Thymus (tissue), 11 donors: ENCODE results near the gene KCNK10. TPM values are rescaled to one million over a fixed set of nuclear protein-coding genes. Genes with fewer than 3 reads are reported as not detected.

Experiments used
- DNase-seq, 9 donors: peaks; one replicate each; pipeline ENCODE4 v3.0.0-alpha.2; 2013; ENCODE audit warnings: low spot score in 9 of 9, low read depth in 6 of 9, missing footprints in 1 of 9
- H3K27ac ChIP-seq, 2 donors: one replicate each; pipeline ENCODE4 v1.5.1; 2013; ENCODE audit warnings: control low read depth in 1 of 2, low read depth in 1 of 2, low read length in 1 of 2, mild to moderate bottlenecking in 1 of 2, moderate library complexity in 1 of 2
- H3K27me3 ChIP-seq, 2 donors: one replicate each; pipeline ENCODE4 v1.5.1; 2013; ENCODE audit warnings: low read length in 1 of 2; ENCODE audit not compliant: control insufficient read depth in 2 of 2, insufficient read depth in 1 of 2
- H3K36me3 ChIP-seq, 2 donors: one replicate each; pipeline ENCODE4 v1.5.1; 2013; ENCODE audit warnings: low read length in 1 of 2, mild to moderate bottlenecking in 1 of 2, moderate library complexity in 1 of 2; ENCODE audit not compliant: control insufficient read depth in 2 of 2, insufficient read depth in 2 of 2
- H3K4me1 ChIP-seq, 2 donors: one replicate each; pipeline ENCODE4 v1.5.1; 2013; ENCODE audit warnings: low read length in 2 of 2; ENCODE audit not compliant: control insufficient read depth in 2 of 2, insufficient read depth in 2 of 2
- H3K4me3 ChIP-seq, 2 donors: one replicate each; pipeline ENCODE4 v1.5.1; 2013; ENCODE audit warnings: low read length in 2 of 2, control low read depth in 1 of 2, mild to moderate bottlenecking in 1 of 2
- H3K9me3 ChIP-seq, 2 donors: one replicate each; pipeline ENCODE4 v1.5.1; 2013; ENCODE audit warnings: low read length in 1 of 2, mild to moderate bottlenecking in 1 of 2; ENCODE audit not compliant: control insufficient read depth in 2 of 2, insufficient read depth in 1 of 2
- WGBS: extraction: QIAGEN DNeasy Blood & Tissue Kit; methylation state at CpG from one replicate; pipeline ENCODE4 v1.1.7; 2013; 5-methylcytosine and 5-hydroxymethylcytosine counted together
- polyA plus RNA-seq: library from polyadenylated mRNA; stranded (reverse); fragments of 200-250 nt; gene quantifications from one replicate; pipeline ENCODE4 v1.2.3, GENCODE V29; 2013
- total RNA-seq: library from RNA; stranded (reverse); fragments of 120-200 nt; gene quantifications from one replicate; pipeline ENCODE4 v1.2.4, GENCODE V29; 2013
- donor health status: healthy.

Gene KCNK10
- total and polyA plus RNA-seq, 2 donors: 0.02 to 0.09 TPM

DNA sequence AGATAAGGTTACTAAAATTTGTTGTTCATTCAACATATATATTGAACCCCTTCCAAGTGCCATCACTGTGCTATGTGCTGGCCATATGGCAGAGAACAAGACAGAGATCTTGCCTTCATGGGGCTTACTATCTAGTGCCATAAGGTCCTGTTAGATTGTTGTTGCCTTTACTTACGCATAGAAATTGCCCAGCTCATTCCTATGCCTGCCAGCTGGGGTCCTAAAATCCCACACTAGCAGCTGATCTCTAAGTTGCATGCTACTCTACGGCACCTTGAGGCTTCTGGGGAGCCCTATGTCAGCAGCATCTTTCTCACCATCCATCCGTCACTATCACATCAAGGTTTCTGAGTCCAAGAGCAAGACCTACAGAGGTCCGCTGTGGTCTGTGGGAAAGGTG lies 1.4 kb upstream of the KCNK10 start:
- 66% methylated on average over 4 of the region's 4 CpGs for WGBS
- H3K9me3 ChIP-seq: peaks cover 0 to 5% of the 10 kb centered on the region in 2 donors
- H3K27ac ChIP-seq: no peak overlapping the region
- H3K36me3 ChIP-seq: no peaks in the 10 kb centered on the region
- peaks cover 53 to 77% of the 10 kb centered on the region in 2 donors for H3K27me3 ChIP-seq
- no peak overlapping the region for H3K4me3 ChIP-seq
- H3K4me1 ChIP-seq: peaks cover 3 to 6% of the 10 kb centered on the region in 2 donors
- no peak for DNase-seq

- WGBS: 2% methylated on average over 69 of the region's 69 CpGs
- Histone ChIP-seq H3K4me3 (peak overlapping the region; percentile 8 to 36), H3K4me1 (peaks cover 3 to 6% of the 10 kb centered on the region in 2 donors), H3K9me3 (peaks cover 0 to 5% of the 10 kb centered on the region in 2 donors), H3K27me3 (peaks cover 53 to 77% of the 10 kb centered on the region in 2 donors), H3K36me3 (no peaks in the 10 kb centered on the region), H3K27ac (no peak overlapping the region)
- DNase-seq: no peak
Observed at GRCh38 chr14:88323523-88324199, 592 bp upstream of the KCNK10 start.

GRCh38 chr14:88322504-88323085 lies 474 bp downstream of the KCNK10 start:
- H3K27ac ChIP-seq: no peak overlapping the region
- peaks cover 3 to 6% of the 10 kb centered on the region in 2 donors for H3K4me1 ChIP-seq
- H3K36me3 ChIP-seq: no peaks in the 10 kb centered on the region
- peaks cover 0 to 5% of the 10 kb centered on the region in 2 donors for H3K9me3 ChIP-seq
- 7% methylated on average over 26 of the region's 26 CpGs for WGBS
- no peak for DNase-seq
- H3K4me3 ChIP-seq: no peak overlapping the region
- peaks cover 53 to 78% of the 10 kb centered on the region in 2 donors for H3K27me3 ChIP-seq

DNA sequence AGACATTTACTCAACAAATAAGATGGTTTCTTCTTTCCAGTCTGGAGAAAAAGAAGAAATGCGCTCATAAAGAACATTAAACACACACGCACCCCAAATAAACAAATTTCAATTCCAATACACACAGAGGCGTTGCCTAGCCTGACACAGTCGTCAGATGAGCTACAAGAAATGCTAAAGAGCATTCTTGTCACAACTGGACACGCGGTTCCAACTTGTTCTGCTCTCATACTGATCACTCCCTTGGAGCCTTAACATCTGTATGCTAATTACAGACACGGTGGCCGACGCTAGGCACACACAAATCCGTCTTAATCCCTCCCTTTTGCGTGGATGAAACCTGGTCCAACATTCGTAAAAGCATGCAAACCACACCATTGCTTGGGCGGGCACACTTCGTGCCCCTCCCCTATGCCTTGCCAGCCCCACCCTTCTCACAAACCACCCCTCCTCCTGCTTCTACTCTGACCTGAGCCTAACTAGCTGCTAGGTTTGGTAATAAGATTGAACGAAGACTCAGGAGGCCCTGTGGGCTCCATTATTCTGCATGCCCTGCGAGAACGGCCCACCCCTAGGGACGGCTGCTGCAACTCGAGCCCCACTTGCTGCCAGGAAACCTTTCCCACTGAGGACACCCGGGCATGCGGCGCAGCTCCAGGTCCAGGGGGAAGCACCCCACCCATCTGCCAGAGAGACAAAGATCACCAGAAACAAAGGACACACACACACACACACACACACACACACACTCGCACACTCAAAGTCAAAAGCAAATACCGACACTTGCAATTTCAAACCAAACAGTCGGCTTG lies 1.2 kb downstream of the KCNK10 start:
- H3K4me3 ChIP-seq: no peak overlapping the region
- peaks cover 0 to 5% of the 10 kb centered on the region in 2 donors for H3K9me3 ChIP-seq
- H3K27ac ChIP-seq: no peak overlapping the region
- H3K27me3 ChIP-seq: peaks cover 50 to 71% of the 10 kb centered on the region in 2 donors
- H3K36me3 ChIP-seq: no peaks in the 10 kb centered on the region
- DNase-seq: no peak
- H3K4me1 ChIP-seq: peaks cover 3 to 6% of the 10 kb centered on the region in 2 donors
- 30% methylated on average over 25 of the region's 25 CpGs for WGBS

GRCh38 chr14:88318406-88318805 lies 4.7 kb downstream of the KCNK10 start:
- H3K27ac ChIP-seq: no peak overlapping the region
- DNase-seq: no peak
- no peak overlapping the region for H3K4me3 ChIP-seq
- peaks cover 19 to 36% of the 10 kb centered on the region in 2 donors for H3K27me3 ChIP-seq
- peaks cover 0 to 3% of the 10 kb centered on the region in 2 donors for H3K4me1 ChIP-seq
- 91% methylated on average over 4 of the region's 4 CpGs for WGBS
- no peaks in the 10 kb centered on the region for H3K9me3 ChIP-seq
- H3K36me3 ChIP-seq: no peaks in the 10 kb centered on the region

- no peak overlapping the region for H3K4me3 ChIP-seq
- H3K27ac ChIP-seq: no peak overlapping the region
- H3K9me3 ChIP-seq: no peaks in the 10 kb centered on the region
- no peak for DNase-seq
- H3K36me3 ChIP-seq: no peaks in the 10 kb centered on the region
- H3K4me1 ChIP-seq: no peaks in the 10 kb centered on the region
- H3K27me3 ChIP-seq: peaks cover 1 to 20% of the 10 kb centered on the region in 2 donors
Observed at GRCh38 chr14:88316521-88316920, 6.5 kb downstream of the KCNK10 start.

DNA sequence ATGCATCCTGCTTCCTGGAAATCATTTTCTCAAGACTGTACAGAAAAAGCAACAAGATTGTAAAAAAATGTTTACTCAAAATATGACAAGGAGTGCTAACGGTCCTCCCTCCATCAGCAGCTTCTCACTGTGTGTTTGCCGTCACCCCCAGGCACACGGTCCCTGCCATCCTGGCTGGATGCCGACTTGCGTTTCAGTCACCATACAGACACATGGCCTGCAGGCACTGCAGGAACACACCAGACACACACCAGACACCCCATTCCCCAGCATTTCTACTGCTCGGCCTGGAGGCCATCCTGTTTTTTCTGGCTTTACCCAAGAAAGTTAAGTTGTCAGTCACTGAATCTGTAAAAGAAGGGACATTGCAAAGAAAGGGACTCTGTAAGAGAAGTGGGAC lies 10.8 kb downstream of the KCNK10 start:
- no peaks in the 10 kb centered on the region for H3K4me1 ChIP-seq
- no peaks in the 10 kb centered on the region for H3K36me3 ChIP-seq
- H3K27ac ChIP-seq: no peak overlapping the region
- WGBS: 96% methylated on average over 6 of the region's 6 CpGs
- H3K4me3 ChIP-seq: no peak overlapping the region
- no peaks in the 10 kb centered on the region for H3K9me3 ChIP-seq
- H3K27me3 ChIP-seq: no peaks in the 10 kb centered on the region
- DNase-seq: no peak

- Histone ChIP-seq H3K4me3 (no peak overlapping the region), H3K4me1 (no peaks in the 10 kb centered on the region), H3K9me3 (no peaks in the 10 kb centered on the region), H3K27ac (no peak overlapping the region), H3K27me3 (no peaks in the 10 kb centered on the region), H3K36me3 (no peaks in the 10 kb centered on the region)
- WGBS: 89% methylated on average over 3 of the region's 3 CpGs
- no peak for DNase-seq
Observed at GRCh38 chr14:88311780-88312179, 11.3 kb downstream of the KCNK10 start.

GRCh38 chr14:88310449-88310848 lies 12.6 kb downstream of the KCNK10 start:
- Histone ChIP-seq H3K36me3 (no peaks in the 10 kb centered on the region), H3K27me3 (no peaks in the 10 kb centered on the region), H3K27ac (no peak overlapping the region), H3K4me3 (no peak overlapping the region), H3K4me1 (no peaks in the 10 kb centered on the region), H3K9me3 (no peaks in the 10 kb centered on the region)
- WGBS: 81% methylated on average over 4 of the region's 4 CpGs
- DNase-seq: no peak
